DMS114 treated with DMSO at 0.1 percent for 48 hours (cell line): Measurements from ENCODE around the gene HTD2.
"Not testable (repeated sequence)": the region's sequence is repeated elsewhere in the genome, so short reads cannot be mapped to it uniquely, and the experiment has no call there.

Source experiments
- DNase-seq: peaks from one replicate; lab custom pipeline; 2025; ENCODE audit not compliant: unreplicated experiment; lab: John Stamatoyannopoulos, UW

Gene HTD2

DNA sequence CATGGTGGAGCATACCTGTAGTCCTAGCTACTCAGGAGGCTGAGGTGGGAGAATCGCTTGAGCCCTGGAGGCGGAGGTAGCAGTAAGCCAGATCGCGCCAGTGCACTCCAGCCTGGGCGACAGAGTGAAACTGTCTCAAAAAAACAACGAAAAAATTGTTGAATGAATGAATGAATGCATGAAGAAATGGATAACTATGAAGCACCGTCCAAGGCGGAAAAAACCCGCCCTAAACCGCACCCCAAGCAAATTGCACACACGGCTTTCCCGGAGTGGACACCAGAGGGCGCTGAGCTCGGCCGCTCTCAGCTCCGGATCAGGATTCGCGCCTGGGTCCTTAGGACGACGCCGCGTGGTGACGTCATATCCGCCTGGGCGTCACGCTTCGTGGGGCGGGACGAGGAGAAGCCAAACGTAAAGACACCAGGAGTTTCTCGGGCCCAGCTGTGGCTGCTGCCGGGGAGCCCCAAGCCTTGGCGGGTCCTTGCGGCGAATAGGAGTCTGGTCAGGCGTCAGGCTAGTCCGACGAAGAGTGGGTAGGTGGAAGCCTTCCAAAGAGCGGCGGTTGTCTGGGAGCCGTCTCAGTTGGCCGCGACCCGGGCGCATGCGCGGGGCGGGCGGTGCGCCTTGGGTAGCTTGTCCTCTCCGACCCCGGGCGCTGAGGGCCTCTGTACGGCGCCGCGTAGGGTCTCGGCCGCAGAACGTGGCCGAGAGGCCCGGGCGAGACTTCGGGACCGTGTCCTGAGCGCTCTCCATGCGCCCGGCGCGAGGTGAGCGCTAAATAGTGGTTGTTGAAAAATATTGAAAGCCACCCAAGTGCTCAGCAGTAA, at the start of gene HTD2, which contains the start of gene RPP14:
TSS of gene HTD2 (plus strand) at position 639 of the 830 bp plus-strand sequence. CDS start 11,094 bp downstream, outside the sequence.
TSS of gene RPP14 (plus strand) at position 364 of the 830 bp plus-strand sequence. CDS start 4,085 bp downstream, outside the sequence.
- peak; percentile 86 for DNase-seq

DNA sequence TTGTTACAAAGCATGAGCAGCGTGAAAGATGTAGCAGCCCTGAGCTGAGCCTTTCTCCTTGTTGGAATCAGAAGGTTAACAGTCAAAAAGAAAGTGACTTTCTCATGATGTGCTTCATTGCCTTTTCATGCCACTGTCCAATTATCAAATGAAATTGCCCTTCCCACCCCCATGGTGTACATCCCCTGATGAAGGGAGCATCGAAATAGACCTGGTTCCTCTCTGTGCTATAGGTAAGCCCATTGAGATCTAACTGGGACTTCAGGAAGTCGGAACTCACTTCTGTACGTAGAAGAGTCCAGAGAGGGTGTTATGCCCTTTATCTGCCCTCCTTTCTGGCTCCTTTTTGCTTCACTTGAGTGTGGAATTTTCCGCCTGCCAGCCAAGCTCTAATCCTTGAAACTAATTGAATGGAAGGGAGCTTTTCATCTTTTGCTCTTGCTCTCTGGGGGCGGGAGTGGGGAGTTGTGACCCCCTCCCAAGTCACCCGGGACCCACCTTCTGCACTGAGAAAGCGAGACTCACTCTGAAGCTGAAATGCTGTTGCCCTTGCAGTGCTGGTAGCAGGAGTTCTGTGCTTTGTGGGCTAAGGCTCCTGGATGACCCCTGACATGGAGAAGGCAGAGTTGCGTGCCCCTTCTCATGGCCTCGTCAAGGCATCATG, 47.8 kb upstream of the HTD2 start:
- DNase-seq: no peak

DNA sequence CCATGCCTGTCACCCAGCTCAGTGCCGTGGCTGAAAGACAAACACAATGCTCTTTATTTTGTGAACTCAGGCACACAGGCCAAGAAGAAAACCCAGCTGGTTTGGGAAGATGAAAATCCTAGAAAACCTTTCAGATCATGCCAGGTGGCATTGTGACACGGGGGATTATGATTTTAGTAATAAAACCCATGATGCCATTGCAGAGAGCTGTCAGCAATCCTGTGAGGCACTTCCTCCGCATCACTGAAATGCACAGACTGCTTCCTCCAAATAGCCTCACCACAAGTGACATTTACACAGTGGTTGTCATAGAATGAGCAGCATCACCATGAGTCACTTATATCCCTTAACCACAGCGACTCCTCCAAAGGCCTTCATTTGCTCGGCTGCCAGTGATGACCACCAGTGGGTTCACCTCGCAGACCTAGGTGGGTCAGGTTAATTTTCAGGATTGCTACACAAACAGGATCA, 46.0 kb upstream of the HTD2 start:
- no peak for DNase-seq

DNA sequence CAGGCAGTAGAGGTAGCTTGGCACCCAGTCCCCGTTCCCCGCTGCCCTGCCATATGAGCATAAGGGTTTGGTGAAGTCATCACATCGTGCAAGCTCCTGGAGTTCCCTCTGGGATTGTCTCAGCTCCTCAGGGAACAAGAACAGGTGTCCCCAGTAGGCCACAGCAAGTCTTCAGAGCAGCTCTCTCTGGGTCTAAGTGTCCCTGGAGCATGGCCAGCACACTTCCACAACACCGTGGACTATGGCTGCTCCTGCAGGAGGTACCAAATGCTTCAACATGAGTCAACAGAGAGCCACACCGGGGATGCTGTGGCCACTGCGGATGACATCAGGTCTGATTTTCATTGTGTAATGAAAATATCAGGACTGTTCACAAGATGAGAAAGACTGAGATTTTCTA, 45.6 kb upstream of the HTD2 start:
- no peak for DNase-seq

DNA sequence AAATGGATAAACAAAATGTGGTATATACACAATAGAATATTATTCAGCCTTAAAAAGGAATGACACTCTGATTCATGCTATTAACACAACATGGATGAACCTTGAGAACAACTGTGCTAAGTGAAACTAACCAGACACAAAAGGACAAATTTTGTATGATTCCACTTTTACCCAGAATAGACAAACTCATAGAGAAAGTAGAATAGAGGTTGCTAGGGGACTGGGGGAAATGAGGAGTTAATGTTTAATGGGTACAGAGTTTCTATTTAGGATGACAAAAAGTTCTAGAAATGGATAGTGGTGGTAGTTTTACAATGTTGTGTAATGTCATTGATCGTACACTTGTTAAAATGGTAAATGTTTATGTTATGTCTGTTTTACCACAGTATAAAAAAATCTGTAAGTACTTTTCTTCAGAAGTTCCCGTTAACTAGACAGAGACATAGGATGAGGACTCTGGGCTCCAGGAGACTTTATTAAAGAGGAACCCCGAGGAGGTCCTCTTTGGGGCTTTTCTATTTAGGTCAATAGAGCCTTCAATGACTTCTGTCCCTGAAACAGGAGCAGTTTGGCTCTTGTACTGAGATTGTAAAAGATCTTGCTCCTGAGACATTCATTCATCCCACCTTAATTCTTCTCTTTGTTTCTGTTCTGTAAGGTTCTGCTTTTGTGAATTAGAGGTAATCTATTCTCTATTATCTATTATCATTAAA, 44.2 kb upstream of the HTD2 start:
- DNase-seq: no peak

DNA sequence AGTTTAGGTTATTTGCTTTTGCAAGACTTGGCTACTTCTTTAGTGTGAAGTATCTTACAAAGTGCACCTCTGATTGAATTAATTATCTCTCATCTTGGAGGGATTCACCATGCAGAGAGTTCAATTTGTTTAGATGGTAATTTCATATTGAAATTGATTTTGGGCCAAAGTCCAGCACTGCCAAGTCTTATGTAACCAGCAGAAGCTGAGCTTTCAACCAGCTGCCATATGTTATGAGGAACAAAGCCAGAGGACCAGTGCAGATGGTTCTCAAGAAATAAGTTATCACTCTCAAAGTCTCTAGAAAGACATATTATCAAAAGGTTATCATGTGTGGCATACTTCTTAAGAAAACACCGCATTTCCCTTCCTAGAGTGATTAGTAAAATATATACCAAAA, 39.7 kb upstream of the HTD2 start:
- no peak for DNase-seq

DNA sequence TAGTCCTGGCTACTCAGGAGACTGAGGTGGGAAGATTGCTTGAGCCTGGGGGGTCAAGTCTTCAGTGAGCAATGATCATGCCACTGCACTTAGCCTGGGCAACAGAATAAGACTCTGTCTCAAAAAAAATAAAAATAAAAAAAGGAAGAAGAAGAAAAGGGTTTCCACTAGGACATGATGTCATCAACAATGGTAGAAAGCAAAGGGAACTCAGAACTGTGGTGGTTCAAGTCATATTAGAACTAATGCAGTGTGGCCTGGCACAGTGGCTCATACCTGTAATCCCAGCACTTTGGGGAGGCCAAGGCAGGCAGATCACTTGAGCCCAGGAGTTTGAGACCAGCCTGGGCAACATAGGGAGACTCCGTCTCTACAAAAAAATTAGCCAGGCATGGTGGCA, 38.8 kb upstream of the HTD2 start:
- DNase-seq: not testable (repeated sequence)

DNA sequence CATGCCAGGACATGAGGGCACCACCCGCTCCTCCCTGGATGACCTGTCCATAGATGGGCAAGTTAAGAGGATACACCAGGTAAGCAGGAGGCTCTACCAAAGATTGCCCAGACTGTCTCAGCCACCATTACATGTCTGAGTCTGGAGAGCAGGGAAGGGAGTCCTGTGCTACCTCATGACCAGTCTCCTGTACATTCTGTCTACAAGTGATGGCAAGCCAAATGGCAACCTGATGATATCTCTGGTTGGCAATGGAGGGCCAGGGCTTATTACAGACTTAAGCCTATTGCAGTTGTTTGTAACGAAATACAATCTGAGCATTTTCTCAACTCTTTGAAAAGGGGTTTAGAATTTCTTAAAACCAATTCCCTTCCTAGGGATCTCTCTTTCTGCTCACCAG, 37.0 kb upstream of the HTD2 start:
- no peak for DNase-seq

DNA sequence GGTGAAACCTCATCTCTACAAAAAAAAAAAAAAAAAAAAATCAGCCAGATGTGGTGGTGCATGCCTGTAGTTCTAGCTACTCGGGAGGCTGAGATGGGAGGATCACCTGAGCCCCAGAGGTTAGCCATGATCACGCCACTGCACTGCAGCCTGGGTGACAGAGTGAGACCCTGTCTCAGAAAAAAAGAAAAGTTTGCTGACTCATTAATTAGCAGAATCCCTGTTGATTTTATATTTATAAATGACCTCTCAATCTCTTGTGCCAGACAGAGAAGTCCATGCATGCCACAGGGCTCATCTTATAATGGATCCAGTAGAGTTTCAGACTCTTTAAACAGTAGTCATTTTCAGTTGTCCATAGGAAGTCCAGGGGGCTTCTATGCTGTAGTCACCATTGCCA, 35.8 kb upstream of the HTD2 start:
- no peak for DNase-seq

DNA sequence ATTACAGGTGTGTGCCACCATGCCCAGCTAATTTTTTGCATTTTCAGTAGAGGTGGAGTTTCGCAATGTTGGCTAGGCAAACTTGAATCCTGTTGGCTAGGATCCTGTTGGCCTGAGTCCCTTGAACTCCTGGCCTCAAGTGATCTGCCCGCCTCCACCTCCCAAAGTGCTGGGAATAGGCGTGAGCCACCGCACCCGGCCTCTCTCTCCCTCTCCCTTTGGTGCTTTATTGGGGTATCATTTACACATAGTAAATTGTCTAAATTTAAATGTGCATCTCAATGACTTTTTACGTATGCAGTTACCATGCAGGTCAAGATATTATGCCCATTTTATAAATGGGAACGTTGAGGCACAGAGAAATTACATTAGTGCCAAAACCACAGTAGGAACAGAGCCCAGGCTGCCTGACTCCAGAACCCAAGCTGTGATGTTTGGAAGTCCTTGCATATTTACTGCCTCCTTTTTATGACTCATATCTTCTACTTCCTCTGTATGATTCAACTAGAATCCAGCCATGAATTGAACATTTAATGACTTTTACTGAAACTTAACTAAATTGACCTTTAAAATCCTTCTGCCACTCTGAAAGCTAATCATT, 34.3 kb upstream of the HTD2 start:
- no peak for DNase-seq

DNA sequence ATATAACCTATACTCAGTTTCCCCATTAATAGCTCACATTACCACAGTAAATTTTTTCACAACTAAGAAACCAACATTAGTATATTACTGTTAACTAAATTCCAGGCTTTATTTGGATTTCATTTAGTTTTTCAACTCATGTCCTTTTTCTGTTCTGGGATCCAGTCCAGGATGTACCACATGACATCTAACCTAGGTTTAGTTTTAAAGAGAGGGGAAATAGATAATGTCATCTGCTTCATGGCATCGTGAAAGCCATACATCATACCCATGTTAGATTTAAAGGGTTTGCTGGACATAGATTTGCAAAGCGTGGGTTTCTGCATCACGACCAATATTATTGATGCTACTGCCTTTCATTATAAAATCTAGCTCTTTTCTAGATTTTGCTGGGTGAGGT, 33.4 kb upstream of the HTD2 start:
- no peak for DNase-seq

DNA sequence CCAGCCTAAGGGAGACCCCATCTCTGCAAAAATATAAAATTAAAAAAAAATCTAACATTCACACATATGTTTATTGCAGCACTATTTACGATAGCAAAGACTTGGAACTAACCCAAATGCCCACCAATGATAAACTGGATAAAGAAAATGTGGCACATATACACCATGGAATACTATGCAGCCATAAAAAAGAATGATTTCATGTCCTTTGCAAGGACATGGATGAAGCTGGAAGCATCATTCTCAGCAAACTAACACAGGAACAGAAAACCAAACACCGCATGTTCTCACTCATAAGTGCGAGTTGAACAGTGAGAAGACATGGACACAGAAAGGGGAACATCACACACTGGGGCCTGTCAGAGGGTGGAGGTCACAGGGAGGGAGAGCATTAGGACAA, 33.0 kb upstream of the HTD2 start:
- DNase-seq: not testable (repeated sequence)

DNA sequence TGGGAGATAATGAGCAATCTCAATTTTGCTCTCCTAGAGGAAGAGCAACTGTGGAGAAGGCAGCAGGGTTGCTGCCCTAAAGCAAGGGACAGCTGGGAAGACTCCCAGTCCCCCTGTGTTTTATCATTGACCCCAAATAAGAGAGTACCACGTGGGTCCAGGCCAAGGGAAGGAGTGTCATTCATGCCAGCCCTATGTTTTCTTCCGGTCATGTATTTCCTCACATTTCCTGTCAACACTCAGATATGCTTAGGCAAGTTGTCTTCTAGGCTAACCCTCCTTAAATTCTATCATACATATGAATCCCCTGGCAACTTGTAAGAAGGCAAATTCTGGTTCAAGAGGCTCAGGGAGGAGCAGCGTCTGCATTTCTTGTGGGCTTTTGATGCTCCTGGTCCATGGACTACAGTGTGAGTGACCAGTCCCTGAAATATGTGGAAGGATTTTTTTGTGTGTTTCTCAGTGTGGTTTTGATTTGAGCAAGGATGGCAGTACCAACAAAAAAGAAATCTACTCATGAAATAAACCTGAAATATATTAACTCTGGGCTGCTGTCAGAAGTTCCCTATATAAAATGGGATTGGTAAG, 32.2 kb upstream of the HTD2 start:
- no peak for DNase-seq

DNA sequence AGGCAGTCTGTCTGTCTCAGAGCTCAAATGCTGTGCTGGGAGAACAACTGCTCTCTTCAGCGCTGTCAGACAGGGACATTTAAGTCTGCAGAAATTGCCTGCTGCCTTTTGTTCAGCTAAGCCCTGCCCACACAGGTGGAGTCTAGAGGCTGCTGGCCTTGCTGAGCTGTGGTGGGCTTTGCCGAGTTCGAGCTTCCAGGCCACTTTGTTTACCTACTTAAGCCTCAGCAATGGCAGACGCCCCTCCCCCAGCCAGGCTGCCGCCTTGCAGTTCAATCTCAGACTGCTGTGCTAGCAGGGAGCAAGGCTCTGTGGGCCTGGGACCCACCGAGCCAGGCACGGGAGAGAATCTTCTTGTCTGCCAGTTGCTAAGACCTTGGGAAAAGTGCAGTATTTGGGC, 25.3 kb upstream of the HTD2 start:
- DNase-seq: no peak

DNA sequence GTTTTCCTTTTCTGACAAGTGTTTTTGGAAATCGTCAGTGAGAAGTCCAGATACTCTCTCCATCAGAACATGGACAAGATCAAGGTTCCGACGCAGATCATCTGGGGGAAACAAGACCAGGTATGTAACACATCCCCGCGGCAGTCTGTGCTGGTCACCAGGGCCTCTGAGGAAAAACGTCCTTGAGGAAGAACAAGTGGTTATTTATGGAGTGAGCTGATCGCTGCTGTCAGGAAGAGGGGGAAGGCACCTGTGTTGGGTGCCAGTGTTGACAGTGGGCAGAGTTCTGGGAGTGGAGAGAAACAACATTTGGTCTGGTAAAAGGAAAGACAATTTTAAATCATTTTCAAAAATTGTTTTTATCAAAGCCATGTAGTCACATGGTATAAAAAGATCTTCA, 21.0 kb upstream of the HTD2 start:
- DNase-seq: no peak

DNA sequence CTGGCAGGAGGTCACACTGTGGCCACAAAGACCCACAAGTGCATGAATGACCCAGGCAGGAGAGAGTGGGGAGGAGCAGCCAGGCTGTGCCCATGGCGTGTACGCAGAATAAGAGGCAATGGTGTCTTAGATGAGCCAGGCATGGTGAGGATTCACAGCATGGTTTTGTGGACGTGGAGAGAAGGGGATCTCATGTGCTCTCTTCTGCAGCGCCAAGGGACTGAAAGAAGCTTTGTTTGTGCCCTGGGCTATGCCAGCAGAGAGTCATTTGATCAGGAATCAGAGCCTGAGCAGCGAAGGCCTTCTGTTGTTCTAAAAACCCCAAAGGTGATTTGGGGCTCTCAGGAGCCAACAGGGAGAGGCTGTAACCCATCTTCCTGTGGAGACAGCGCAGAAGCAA, 19.0 kb upstream of the HTD2 start:
- DNase-seq: no peak

DNA sequence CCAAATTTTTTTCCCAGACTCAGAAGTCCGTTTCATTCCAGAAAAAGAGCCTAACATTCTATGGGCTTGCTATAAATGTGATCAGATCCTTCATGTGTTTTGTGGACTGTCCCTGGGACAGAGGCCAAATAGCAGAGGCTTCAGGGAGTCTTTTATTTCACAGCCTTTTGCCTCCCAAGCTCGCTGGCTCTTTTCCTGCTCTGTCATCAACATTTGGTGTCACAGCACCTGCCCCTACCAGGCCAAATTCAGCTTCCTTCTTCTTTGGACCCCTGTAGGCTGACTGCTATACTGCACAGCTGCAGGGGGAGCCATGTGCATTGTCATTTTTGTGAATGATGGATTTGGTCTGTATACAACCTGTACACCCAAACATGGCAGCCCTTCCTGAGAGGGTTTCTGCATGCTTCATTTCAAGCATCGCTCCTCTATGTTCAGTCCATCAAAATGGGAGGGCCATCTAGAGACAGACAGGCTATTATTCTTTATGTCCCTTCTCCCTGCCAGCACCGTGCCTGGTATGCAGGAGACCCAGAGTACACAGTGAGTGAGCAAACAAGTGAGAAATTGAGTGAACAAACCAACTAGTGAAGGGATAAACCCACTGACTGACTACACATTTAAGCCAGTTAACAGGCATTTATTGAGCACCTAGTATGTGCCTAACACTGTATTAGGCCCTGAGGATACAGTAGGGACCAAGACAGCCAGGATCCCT, 18.1 kb upstream of the HTD2 start:
- no peak for DNase-seq

DNA sequence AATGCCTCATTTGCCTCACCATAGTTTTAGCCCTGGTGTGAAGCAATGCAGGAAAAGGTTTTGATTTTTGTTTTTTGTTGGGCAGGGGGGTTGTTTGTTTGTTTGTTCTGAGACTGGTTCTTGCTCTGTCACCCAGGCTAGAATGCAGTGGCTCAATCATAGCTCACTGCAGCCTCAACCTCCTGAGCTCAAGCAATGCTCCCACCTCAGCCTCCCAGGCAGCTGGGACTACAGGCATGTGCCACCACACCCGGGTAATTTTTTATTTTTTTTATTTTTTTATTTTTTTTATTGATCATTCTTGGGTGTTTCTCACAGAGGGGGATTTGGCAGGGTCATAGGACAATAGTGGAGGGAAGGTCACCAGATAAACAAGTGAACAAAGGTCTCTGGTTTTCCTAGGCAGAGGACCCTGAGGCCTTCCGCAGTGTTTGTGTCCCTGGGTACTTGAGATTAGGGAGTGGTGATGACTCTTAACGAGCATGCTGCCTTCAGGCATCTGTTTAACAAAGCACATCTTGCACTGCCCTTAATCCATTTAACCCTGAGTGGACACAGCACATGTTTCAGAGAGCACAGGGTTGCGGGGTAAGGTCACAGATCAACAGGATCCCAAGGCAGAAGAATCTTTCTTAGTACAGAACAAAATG, 17.2 kb upstream of the HTD2 start:
- not testable (repeated sequence) for DNase-seq

DNA sequence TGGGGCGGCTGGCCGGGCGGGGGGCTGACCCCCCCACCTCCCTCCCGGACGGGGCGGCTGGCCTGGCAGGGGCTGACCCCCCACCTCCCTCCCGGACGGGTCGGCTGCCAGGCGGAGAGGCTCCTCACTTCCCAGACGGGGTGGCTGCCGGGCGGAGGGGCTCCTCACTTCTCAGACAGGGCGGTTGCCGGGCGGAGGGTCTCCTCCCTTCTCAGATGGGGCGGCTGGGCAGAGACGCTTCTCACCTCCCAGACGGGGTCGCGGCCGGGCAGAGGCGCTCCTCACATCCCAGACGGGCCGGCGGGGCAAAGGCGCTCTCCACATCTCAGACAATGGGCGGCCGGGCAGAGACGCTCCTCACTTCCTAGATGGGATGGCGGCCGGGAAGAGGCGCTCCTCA, 15.9 kb upstream of the HTD2 start:
- DNase-seq: not testable (repeated sequence)
